ENCODE measurements around the gene NIP7.

- no peak for TF ChIP-seq EP300 (IDR thresholded peaks at IDR 0.05)
- no peak for TF ChIP-seq CTCF (IDR thresholded peaks at IDR 0.05)
- no peak for TF ChIP-seq POLR2A (IDR thresholded peaks at IDR 0.05)
Observed at GRCh38 chr16:69313469-69313868, 26.1 kb upstream of the NIP7 start.
